ENCODE measurements around the gene ANKRD13A. TPM values are rescaled to one million over a fixed set of nuclear protein-coding genes. Genes with fewer than 3 reads are reported as not detected.

ANKRD13A gene
- total and polyA plus RNA-seq, 2 of the 13 experiments (the other 11 are each of a cell fraction or from before 2014, with no cell fraction given), result 34.1 to 41.6 TPM

DNA sequence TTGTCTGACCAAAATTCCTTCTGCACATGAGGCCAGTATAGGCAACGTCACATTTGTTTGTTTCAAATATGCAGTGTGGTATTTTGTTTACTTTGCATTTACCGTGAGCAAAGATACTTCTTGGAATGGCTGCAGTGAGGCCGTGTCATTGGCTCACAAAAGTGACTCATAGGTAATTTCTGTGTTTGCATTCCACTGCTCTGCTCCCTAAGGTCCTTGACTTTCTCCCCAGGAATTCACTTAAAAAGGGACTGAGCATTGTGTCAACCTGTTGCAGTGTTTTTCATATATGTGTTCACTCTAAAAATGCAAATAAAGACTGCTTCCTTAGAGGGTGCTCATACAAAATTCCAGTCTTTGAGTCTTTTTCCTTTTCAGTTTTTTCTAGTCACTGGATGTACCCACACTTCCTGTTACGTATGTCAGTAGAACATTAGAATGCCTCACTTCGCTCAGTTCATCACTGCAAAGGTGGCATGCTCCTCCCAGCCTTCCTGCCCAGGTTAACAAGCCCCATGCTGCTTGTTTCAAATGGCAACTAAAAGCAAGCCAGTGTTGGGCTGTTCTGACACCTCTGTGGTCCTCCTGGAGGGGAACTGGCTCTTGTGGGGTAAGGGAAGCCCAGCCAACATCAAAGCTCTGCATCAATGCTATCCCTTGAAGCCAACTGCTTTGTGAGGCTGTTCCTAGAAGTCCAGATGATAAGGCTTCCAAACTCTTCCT is 40.0 kb downstream of the ANKRD13A start (continued):
- TF ChIP-seq GPN1 (CRISPR knock-in tag; IDR thresholded peaks at IDR 0.05; ENCODE audit: borderline replicate concordance), result no peak
- TF ChIP-seq ZNF567 (CRISPR knock-in tag; IDR thresholded peaks at IDR 0.05; ENCODE audit: borderline replicate concordance), result no peak
- no peak for TF ChIP-seq ZNF781 (CRISPR knock-in tag; IDR thresholded peaks at IDR 0.05; ENCODE audit: borderline replicate concordance, not compliant biosample characterization)
- TF ChIP-seq, protein P1, sequence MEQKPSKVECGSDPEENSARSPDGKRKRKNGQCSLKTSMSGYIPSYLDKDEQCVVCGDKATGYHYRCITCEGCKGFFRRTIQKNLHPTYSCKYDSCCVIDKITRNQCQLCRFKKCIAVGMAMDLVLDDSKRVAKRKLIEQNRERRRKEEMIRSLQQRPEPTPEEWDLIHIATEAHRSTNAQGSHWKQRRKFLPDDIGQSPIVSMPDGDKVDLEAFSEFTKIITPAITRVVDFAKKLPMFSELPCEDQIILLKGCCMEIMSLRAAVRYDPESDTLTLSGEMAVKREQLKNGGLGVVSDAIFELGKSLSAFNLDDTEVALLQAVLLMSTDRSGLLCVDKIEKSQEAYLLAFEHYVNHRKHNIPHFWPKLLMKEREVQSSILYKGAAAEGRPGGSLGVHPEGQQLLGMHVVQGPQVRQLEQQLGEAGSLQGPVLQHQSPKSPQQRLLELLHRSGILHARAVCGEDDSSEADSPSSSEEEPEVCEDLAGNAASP (CRISPR knock-in tag; IDR thresholded peaks at IDR 0.05; ENCODE audit: borderline replicate concordance), result peak; percentile 69
- no peak for TF ChIP-seq ZSCAN22 (CRISPR knock-in tag; IDR thresholded peaks at IDR 0.05)
- TF ChIP-seq, protein P2, sequence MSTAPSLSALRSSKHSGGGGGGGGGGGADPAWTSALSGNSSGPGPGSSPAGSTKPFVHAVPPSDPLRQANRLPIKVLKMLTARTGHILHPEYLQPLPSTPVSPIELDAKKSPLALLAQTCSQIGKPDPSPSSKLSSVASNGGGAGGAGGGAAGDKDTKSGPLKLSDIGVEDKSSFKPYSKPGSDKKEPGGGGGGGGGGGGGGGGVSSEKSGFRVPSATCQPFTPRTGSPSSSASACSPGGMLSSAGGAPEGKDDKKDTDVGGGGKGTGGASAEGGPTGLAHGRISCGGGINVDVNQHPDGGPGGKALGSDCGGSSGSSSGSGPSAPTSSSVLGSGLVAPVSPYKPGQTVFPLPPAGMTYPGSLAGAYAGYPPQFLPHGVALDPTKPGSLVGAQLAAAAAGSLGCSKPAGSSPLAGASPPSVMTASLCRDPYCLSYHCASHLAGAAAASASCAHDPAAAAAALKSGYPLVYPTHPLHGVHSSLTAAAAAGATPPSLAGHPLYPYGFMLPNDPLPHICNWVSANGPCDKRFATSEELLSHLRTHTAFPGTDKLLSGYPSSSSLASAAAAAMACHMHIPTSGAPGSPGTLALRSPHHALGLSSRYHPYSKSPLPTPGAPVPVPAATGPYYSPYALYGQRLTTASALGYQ (CRISPR knock-in tag; IDR thresholded peaks at IDR 0.05), result peak; percentile 86; the same call in 1 of the 2 replicates
- TF ChIP-seq HDAC6 (IDR thresholded peaks at IDR 0.05; ENCODE audit: low read depth, low read length), result no peak
- TF ChIP-seq SATB2 (CRISPR knock-in tag; IDR thresholded peaks at IDR 0.05), result no peak
- TF ChIP-seq, protein P3, sequence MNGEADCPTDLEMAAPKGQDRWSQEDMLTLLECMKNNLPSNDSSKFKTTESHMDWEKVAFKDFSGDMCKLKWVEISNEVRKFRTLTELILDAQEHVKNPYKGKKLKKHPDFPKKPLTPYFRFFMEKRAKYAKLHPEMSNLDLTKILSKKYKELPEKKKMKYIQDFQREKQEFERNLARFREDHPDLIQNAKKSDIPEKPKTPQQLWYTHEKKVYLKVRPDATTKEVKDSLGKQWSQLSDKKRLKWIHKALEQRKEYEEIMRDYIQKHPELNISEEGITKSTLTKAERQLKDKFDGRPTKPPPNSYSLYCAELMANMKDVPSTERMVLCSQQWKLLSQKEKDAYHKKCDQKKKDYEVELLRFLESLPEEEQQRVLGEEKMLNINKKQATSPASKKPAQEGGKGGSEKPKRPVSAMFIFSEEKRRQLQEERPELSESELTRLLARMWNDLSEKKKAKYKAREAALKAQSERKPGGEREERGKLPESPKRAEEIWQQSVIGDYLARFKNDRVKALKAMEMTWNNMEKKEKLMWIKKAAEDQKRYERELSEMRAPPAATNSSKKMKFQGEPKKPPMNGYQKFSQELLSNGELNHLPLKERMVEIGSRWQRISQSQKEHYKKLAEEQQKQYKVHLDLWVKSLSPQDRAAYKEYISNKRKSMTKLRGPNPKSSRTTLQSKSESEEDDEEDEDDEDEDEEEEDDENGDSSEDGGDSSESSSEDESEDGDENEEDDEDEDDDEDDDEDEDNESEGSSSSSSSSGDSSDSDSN (CRISPR knock-in tag; IDR thresholded peaks at IDR 0.05), result no peak
- no peak for TF ChIP-seq PAX8 (CRISPR knock-in tag; IDR thresholded peaks at IDR 0.05; ENCODE audit: borderline replicate concordance)
- peak; percentile 51; the same call in 1 of the 2 replicates for TF ChIP-seq TAF1 (CRISPR knock-in tag; IDR thresholded peaks at IDR 0.05)
- TF ChIP-seq, protein P4, sequence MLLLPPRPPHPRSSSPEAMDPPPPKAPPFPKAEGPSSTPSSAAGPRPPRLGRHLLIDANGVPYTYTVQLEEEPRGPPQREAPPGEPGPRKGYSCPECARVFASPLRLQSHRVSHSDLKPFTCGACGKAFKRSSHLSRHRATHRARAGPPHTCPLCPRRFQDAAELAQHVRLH (CRISPR knock-in tag; IDR thresholded peaks at IDR 0.05; ENCODE audit: borderline replicate concordance, low read depth), result peak; percentile 80; the same call in 1 of the 2 replicates
- TF ChIP-seq, protein P5, sequence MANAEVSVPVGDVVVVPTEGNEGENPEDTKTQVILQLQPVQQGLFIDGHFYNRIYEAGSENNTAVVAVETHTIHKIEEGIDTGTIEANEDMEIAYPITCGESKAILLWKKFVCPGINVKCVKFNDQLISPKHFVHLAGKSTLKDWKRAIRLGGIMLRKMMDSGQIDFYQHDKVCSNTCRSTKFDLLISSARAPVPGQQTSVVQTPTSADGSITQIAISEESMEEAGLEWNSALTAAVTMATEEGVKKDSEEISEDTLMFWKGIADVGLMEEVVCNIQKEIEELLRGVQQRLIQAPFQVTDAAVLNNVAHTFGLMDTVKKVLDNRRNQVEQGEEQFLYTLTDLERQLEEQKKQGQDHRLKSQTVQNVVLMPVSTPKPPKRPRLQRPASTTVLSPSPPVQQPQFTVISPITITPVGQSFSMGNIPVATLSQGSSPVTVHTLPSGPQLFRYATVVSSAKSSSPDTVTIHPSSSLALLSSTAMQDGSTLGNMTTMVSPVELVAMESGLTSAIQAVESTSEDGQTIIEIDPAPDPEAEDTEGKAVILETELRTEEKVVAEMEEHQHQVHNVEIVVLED (CRISPR knock-in tag; IDR thresholded peaks at IDR 0.05; ENCODE audit: borderline replicate concordance), result no peak
- no peak for TF ChIP-seq IKZF4 (CRISPR knock-in tag; IDR thresholded peaks at IDR 0.05; ENCODE audit: borderline replicate concordance, low read depth, not compliant biosample characterization)
- no peak for TF ChIP-seq SOX6 (IDR thresholded peaks at IDR 0.05)
- TF ChIP-seq SOX6 (CRISPR knock-in tag; IDR thresholded peaks at IDR 0.05), result peak; percentile 99
- TF ChIP-seq MEIS1 (CRISPR knock-in tag; IDR thresholded peaks at IDR 0.05; ENCODE audit: borderline replicate concordance), result no peak
- peak; percentile 64; the same call in 1 of the 2 replicates for TF ChIP-seq ZKSCAN8 (CRISPR knock-in tag; IDR thresholded peaks at IDR 0.05; ENCODE audit: borderline replicate concordance)

Data from HepG2 (cell line).